Caco-2 (cell line): ENCODE data around the gene NNAT. TPM values are rescaled to one million over a fixed set of nuclear protein-coding genes. Genes with fewer than 3 reads are reported as not detected.

ENCODE experiments used
- BruUV-seq: library from RNA; stranded (reverse); fragments of 400-500 nt; replicated peaks from 2 replicates; lab custom pipeline; 2021; lab: Mats Ljungman, UMichigan
- CTCF ChIA-PET: fragments of 300-600 bp; sonication (Branson Sonifier 250); formaldehyde crosslinking; loops from one replicate; lab custom pipeline; 2022; ENCODE audit warnings: antibody characterized with exemption; lab: Charles Lee
- POLR2A ChIA-PET: fragments of 300-600 bp; sonication (Branson Sonifier 250); formaldehyde crosslinking; loops from one replicate; lab custom pipeline; 2022; ENCODE audit warnings: antibody characterized with exemption; lab: Charles Lee
- DNase-seq, 2 experiments: peaks; one replicate each; pipeline versions ENCODE4 v3.0.0 to v3.0.0-alpha.2; 2020 to 2022
- H3K27me3 ChIP-seq: replicated peaks from 2 replicates; pipeline ENCODE4 v1.6.0; 2011; ENCODE audit warnings: low read length; ENCODE audit not compliant: control insufficient read depth, insufficient read depth
- H3K36me3 ChIP-seq: 2 replicates; pipeline ENCODE4 v1.5.1; 2011; ENCODE audit warnings: low read length; ENCODE audit not compliant: control insufficient read depth, insufficient read depth
- H3K4me1 ChIP-seq: fragments of 250-450 bp; sonication (Bioruptor Pico); 2 replicates; pipeline ENCODE4 v1.5.1; 2020; ENCODE audit warnings: mild to moderate bottlenecking
- H3K4me3 ChIP-seq: 2 replicates; pipeline ENCODE4 v1.5.1; 2011; ENCODE audit warnings: low read depth, mild to moderate bottlenecking, control low read depth, low read length
- H3K9me3 ChIP-seq: fragments of 250-450 bp; sonication (Bioruptor Pico); 2 replicates; pipeline ENCODE4 v1.5.1; 2020; ENCODE audit warnings: mild to moderate bottlenecking, moderate library complexity
- H3K27ac Mint-ChIP-seq: one replicate; pipeline ENCODE4 v1.8.0; 2022; ENCODE audit warnings: mixed read lengths; ENCODE audit not compliant: unreplicated experiment
- H3K27me3 Mint-ChIP-seq: one replicate; pipeline ENCODE4 v1.8.0; 2022; ENCODE audit warnings: mixed read lengths; ENCODE audit not compliant: insufficient read depth, unreplicated experiment
- H3K36me3 Mint-ChIP-seq: one replicate; pipeline ENCODE4 v1.8.0; 2022; ENCODE audit warnings: mild to moderate bottlenecking, mixed read lengths; ENCODE audit not compliant: insufficient read depth, unreplicated experiment
- H3K4me1 Mint-ChIP-seq: one replicate; pipeline ENCODE4 v1.8.0; 2022; ENCODE audit warnings: low read depth, mixed read lengths; ENCODE audit not compliant: unreplicated experiment
- H3K4me3 Mint-ChIP-seq: one replicate; pipeline ENCODE4 v1.8.0; 2022; ENCODE audit warnings: mild to moderate bottlenecking, moderate library complexity, mixed read lengths; ENCODE audit not compliant: unreplicated experiment
- H3K9me3 Mint-ChIP-seq: one replicate; pipeline ENCODE4 v1.8.0; 2022; ENCODE audit warnings: mixed read lengths; ENCODE audit not compliant: unreplicated experiment
- CTCF ChIP-seq, 2 experiments: fragments of 200-600 bp in 1 of 2; IDR thresholded peaks; 1 replicate in 1 of 2; 2 replicates in 1 of 2; pipeline versions ENCODE4 v1.5.1 to v1.8.0; 2011 to 2022; ENCODE audit warnings: antibody characterized with exemption in 1 of 2, control low read depth in 1 of 2, inconsistent platforms in 1 of 2, low read depth in 1 of 2, low read length in 1 of 2, mild to moderate bottlenecking in 1 of 2, moderate library complexity in 1 of 2; ENCODE audit not compliant: insufficient read depth in 1 of 2, severe bottlenecking in 1 of 2, unreplicated experiment in 1 of 2
- intact Hi-C: fragments of 100-400 bp; cut with micrococcal nuclease; formaldehyde crosslinking; loops from one replicate; pipeline ENCODE4 v1.10.0; 2022; ENCODE audit not compliant: unreplicated experiment
- total RNA-seq: library from RNA; stranded (reverse); gene quantifications from 2 replicates; pipeline ENCODE4 v1.2.3, GENCODE V29; 2022

The NNAT gene
- total RNA-seq, 1 experiment from 2014 or later = not detected

DNA sequence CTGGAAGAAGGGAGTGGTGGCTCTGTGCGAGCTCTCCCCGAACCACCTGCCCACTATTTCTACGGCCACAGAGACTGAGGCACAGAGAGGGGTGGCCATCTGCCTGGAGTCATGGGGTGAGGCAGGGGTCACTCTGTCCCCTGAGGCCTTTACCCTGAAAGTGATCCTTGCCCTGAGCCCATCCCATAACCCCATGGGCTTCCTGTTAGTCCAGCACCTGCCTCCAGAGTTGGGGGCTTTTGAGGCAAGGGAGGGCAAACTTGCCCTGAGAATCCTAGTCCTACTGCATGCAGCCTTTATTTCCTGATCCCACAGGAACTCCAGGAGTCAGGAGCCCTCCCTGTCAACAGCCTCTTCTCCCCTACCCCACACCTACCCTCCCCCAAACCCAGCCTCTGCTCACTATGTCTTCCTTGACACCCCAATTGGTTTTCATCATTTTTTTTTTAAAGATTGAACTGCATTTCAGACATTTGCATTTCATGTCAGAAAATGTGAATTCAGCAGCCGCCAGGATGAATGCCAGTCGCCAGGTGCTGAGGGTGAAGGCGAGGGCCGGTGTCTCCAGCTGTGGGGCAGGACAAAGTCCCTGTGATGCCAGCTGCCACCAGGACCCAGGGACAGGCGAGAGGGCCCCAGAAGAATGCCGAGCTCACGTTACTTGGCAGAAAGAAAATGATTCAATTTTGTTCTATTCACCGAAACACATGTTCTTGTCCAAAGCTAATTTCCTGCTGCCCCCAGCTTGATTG is 47.6 kb upstream of the NNAT start:
- H3K27ac Mint-ChIP-seq = no peak overlapping the region
- peak in 1 of 2 experiments; percentile 39 for DNase-seq
- ChIA-PET POLR2A (no interaction called here), CTCF (interaction anchor here (1.1 kb wide), 1 partner anchor 77 kb away, joined by 5 read pairs; no protein-coding TSS in a partner anchor)
- no peak overlapping the region for H3K4me3 Mint-ChIP-seq
- Histone ChIP-seq H3K9me3 (no peaks in the 10 kb centered on the region), H3K4me3 (no peak overlapping the region), H3K4me1 (no peaks in the 10 kb centered on the region), H3K36me3 (no peaks in the 10 kb centered on the region), H3K27me3 (peaks cover 2% of the 10 kb centered on the region; the same call in 1 of the 2 replicates)
- H3K9me3 Mint-ChIP-seq = no peaks in the 10 kb centered on the region
- no peaks in the 10 kb centered on the region for H3K4me1 Mint-ChIP-seq
- BruUV-seq = no TSS peak
- peaks cover 29% of the 10 kb centered on the region for H3K27me3 Mint-ChIP-seq
- intact Hi-C loops = no loop called here
- H3K36me3 Mint-ChIP-seq = no peaks in the 10 kb centered on the region
- no peak for TF ChIP-seq CTCF (IDR thresholded peaks at IDR 0.05; ENCODE audit: insufficient read depth in 1 of 2, low read depth in 1 of 2, low read length in 1 of 2, severe bottlenecking in 1 of 2, unreplicated experiment in 1 of 2)

GRCh38 chr20:37474386-37474785 is 46.7 kb upstream of the NNAT start:
- no TSS peak for BruUV-seq
- DNase-seq = peak in 1 of 2 experiments; percentile 32
- no peak overlapping the region for H3K27ac Mint-ChIP-seq
- POLR2A ChIA-PET = no interaction called here
- peaks cover 28% of the 10 kb centered on the region for H3K27me3 Mint-ChIP-seq
- H3K27me3 ChIP-seq = peaks cover 7% of the 10 kb centered on the region
- no peak for TF ChIP-seq CTCF (IDR thresholded peaks at IDR 0.05; ENCODE audit: insufficient read depth in 1 of 2, low read depth in 1 of 2, low read length in 1 of 2, severe bottlenecking in 1 of 2, unreplicated experiment in 1 of 2)
- intact Hi-C loops = no loop called here
- no peaks in the 10 kb centered on the region for H3K36me3 ChIP-seq
- H3K4me3 ChIP-seq = no peak overlapping the region
- no peak overlapping the region for H3K4me3 Mint-ChIP-seq
- no peaks in the 10 kb centered on the region for H3K4me1 ChIP-seq
- no peaks in the 10 kb centered on the region for H3K36me3 Mint-ChIP-seq
- H3K9me3 ChIP-seq = no peaks in the 10 kb centered on the region
- H3K4me1 Mint-ChIP-seq = no peaks in the 10 kb centered on the region
- H3K9me3 Mint-ChIP-seq = no peaks in the 10 kb centered on the region
- CTCF ChIA-PET = no interaction called here

DNA sequence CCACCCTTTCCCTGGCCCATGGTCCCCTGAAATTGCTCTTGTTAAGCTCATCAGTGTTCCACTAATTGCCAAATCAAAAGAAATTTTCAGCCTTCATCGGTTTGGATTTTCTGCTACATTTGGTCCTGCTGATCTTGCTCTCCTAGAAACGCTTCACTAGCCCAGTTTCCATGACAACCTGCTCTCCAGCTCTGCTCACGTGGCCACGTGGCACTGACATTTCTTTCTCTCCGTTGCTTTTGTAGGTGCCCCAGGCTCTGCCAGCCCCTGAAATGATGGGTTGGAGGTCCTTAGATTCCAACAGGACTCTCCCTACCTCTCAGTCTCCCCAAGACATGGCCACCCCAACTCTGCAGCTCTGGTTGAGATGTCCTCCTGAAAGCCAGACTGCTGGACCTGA is 45.8 kb upstream of the NNAT start:
- TF ChIP-seq CTCF (IDR thresholded peaks at IDR 0.05; ENCODE audit: insufficient read depth in 1 of 2, low read depth in 1 of 2, low read length in 1 of 2, severe bottlenecking in 1 of 2, unreplicated experiment in 1 of 2) = no peak
- POLR2A ChIA-PET = no interaction called here
- H3K27me3 Mint-ChIP-seq = peaks cover 34% of the 10 kb centered on the region

More for the DNA sequence above, 45.8 kb upstream of the NNAT start:
- H3K9me3 Mint-ChIP-seq = no peaks in the 10 kb centered on the region
- H3K4me3 ChIP-seq = no peak overlapping the region
- intact Hi-C loops = no loop called here
- CTCF ChIA-PET = no interaction called here
- no peak overlapping the region for H3K4me3 Mint-ChIP-seq
- no peaks in the 10 kb centered on the region for H3K4me1 Mint-ChIP-seq
- H3K9me3 ChIP-seq = no peaks in the 10 kb centered on the region
- H3K27me3 ChIP-seq = peaks cover 7% of the 10 kb centered on the region
- H3K27ac Mint-ChIP-seq = no peak overlapping the region
- no TSS peak for BruUV-seq
- peak in 1 of 2 experiments; percentile 10 for DNase-seq
- no peaks in the 10 kb centered on the region for H3K36me3 Mint-ChIP-seq
- no peaks in the 10 kb centered on the region for H3K36me3 ChIP-seq
- no peaks in the 10 kb centered on the region for H3K4me1 ChIP-seq
